Bone marrow (tissue), 2 donors: ENCODE results near the gene PMEPA1.

Experiments used
- DNase-seq, 2 donors: peaks; one replicate each; lab custom pipeline; 2025; lab: John Stamatoyannopoulos, UW

Gene PMEPA1

DNA sequence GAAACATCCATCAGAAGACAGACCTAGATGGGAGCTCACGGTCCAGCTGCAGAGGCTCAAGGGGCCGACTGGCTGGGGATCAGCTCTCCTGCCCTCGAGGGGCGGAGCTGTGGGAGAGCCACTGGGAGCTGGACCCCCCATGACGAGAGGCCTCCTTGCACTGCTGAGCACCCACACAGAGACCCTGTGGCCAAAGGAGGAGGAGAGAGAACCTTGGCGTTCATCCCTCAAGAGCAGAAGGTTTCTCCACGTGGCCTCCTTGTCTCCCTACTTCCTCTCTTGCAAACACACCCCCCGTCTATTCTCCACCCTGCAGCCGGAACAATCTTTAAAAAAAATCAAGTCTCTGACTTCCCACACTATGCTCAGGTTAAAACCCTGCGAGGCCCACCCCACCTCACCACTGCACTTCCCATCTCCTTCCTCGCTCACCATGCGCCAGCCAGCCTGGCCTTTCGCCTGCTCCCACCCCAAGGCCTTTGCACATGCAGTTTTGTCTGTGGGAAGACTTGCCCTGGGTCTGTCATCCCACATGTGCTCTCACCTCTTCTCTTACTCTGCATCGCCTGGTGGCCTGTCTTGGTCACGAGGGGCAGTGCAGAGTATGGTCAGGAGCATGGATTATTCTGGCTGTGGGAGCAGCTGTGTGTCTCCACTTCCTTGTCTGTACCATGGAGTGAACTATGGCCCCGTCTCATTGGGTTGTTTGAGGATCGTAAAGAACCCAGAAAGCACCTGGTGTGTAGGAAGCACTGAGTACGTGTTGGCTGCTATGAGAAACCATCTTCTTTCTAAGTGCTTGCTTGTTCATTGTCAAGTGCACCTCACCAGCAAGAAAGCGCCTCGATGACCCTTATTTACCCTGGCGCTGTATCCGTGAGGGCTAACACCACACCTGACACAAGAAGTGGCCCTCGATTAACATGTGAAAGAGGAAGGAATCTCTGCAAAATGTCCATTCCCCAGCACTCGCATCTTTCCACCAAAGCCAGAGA is 32.9 kb downstream of the PMEPA1 start:
- no peak for DNase-seq

DNA sequence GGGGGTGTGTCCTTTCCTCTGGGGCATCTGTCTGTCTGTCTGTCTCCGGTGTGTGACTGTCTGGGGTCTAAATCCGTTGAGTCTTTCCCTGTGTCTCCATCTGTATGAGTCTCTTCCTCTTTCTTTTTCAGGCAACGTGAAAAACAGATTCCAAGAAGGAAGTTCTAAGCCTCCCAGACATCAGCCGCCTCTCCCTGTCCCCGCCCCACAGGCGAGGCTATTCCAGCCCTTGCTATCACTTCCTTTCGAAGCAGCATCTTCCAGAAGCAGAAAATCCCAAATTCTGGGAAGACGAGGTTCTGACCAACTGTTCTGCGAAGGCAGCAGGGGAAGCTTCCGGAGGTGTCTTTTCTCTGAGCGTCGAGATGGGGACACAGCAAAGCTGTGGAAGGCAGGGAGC is 34.0 kb downstream of the PMEPA1 start:
- no peak for DNase-seq

DNA sequence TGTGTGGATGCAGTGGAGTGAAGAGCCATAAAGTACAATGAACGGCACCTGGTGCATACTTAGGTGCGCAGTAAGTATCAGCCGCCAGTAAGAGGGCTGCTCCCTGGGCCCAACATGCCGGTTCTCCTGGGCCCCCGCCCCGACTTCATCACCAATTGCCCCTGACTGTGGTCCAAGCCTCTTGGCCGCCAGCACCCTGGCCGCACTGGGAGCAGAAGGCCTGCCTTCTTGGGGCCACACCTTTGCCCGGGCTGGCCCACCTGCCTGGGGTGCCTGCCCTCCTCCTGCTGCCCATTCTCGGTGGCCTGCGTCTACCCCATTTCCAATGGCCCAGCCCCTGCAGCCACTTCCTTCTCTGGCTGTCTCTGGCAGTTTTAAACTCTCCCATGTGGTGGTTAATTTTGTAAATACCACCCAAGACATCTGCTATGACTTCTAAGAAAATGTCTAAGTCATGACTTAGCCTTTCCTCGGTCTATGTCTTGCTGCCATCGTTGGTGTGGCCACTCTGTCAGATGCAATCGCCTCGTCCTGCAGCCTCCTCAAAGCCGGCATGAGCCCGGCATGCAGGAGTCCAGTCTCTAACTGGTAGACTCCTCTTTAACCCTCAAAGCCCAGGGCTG is 36.8 kb downstream of the PMEPA1 start:
- DNase-seq: no peak

DNA sequence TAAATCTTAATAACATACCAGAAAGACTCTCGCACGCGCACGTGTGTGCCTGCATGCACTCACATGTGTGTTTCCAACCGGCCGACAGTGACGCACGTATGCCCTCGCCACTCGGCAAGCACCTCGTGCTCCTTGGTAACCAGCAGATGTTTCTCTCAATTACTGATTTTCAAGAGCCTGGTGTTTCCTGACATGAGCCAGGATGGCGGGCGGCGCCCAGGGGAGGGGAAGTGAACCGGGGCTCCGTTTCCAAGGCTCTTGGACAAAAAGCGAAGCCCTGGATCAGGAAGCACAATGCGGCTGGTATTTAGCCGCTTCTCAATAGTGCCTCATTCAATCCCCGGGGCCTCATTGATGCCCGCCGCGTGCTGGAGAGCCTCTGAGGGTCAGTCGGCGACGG is 37.7 kb downstream of the PMEPA1 start:
- DNase-seq: peak in 1 of 2 donors; percentile 20

DNA sequence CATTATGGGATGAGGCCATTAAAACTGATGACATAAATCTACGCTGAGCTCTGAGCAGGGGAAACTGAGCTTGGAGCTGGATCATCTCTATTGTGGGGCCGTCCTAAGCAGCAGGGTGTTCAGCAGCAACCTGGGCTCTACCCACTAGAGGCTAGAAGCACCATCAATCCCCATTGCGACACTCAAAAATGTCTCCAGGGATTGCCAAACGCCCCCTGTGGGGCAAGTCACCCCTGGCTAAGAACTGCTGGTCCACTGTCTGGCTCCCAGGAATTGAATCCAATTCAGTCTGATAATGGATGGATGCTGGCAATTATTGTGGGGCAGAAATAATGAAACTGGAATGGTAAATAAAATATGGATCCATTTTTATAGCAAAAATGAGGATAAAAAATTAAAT is 38.2 kb downstream of the PMEPA1 start:
- no peak for DNase-seq

DNA sequence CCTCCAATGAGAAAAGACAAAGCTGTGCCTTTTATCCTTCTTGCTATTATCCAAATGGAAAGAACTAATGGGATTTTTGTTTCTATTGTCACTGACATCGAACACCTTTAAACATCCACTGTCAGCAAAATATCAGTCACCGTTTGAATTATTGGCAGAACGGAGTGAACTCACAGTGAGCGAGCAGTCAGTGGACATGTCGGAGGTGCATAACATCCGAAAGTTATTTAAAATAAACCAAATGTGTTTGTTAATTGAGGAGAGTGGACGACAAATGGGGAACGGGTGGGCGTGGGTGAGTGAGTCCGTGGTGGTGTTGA is 38.8 kb downstream of the PMEPA1 start:
- no peak for DNase-seq

DNA sequence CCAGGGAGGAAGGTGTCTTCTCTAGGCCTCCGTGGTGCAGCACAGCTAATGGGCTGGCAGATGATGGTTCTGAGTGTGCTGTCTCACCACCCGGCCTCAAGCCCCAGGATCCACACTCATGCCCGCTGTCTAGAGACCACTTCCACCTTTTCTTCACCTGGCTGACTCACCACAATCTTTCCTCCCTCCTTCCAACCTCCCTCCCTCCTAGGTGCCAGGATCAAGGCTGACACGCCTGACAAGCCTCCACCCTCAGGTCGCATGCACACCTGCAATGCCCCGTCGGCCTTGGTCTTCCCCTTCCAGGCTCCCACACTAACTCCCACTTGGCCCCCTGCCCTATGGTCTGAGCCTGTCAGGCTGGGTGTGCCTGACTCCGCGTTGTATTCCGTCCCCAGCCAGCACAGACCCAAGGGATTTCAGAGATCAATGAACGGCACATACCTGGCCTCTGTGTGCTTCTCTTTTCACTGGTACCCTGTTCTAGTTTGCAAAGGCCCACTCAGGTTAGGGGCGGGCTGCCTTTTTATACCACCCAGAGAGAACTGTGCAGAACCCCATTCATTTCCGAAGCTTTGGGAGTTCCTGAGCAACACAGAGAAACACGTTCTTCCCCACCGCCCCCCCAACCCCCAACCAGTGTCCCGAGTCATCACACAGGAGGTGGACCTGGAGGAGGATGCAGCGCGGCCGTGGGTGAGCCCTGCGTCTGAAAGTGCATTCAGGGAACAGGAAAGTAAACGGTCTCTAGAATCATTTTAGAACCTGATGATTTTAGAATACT is 39.3 kb downstream of the PMEPA1 start:
- no peak for DNase-seq

DNA sequence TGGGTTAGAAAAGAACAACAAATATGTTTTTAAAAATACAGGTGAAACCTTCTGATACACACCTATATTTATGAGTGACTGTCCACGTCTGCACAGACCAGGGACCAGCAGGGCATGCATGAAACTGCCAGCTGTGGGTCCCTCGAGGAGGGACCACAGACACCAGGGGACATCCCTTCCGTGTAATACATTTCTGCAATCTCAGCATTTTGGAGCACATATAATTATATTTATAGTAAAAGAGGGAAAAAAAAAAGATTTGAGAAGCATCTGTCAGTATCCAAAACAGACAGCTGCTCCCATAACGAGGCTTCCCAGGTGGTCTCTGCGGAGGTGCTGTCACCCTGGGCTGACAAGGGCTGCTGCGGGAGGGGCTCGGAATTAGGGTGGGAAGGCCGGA is 40.2 kb downstream of the PMEPA1 start:
- no peak for DNase-seq

DNA sequence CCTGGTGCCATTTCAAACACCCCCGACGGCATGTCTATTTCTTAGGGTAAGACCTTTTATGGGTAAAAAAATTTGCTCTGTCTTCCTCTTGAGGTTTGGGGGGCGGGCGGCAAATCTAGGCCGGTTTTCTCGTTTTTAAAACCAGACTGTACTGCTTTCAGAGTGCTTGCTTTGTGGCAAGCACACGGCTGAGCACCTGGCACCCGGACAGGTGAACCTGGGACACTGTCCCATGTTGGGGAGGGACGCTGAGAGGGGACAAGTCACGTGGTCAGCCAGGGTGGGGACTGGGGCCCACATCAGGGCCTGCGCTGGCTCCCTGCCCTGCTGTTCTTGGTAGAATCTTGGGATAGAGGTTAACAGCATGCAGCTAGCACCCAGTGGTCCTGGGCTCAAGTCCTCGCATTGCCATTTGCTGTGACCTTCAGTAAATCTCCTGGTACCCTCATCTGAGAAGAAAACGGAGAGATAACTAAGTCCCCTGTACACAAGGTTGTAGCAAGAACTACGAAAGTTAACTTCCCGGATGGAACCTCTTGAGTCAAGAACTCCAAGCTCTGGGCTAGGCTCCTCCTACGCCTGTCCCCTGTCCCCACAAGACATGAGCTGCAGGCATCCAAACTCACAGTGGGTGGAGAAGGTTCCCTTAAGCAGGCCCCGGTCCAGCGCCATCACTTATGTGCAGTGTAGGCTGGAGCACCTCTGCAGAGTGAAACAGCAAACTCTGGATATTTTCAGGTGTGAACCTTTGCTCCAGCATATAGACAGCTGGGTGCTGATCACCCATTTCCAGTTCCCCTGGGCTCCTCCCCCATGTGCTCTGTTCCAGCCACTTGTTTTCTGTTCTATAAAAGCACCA is 41.7 kb downstream of the PMEPA1 start:
- no peak for DNase-seq

DNA sequence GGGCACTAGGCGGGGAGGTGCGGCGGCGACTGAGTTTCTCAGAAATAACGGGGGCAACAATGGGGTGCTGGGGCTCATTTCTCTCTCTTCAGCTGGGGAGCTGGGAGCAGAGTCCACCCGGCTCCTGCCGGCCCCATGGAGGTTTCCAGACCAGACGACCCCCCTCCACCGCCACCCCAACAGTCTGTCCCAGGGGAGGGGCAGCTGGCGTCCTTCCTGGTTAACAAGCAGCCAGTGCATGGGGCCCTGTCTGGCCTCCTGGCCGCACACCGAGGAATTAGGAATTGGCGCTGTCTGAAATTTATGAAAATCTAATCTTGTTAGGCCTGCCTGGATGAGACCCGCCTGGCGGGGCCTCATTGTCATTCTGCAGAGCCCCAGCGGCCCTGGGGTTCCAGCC is 42.4 kb downstream of the PMEPA1 start:
- no peak for DNase-seq

DNA sequence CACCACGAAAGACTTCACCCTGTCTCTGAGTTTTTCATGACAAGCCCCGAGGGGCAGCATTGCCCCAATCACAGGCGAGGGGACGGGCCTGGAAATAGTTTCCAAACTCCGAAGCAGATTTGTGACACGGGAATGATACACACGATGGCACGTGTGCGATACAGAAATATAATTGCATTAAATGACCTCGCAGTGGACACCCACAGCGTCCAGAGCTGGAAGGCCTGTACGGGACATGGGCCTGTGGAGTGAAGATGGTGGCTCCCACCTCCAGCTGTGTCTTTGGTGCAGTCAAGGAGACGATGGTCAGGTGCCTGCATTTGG is 43.0 kb downstream of the PMEPA1 start:
- DNase-seq: no peak

DNA sequence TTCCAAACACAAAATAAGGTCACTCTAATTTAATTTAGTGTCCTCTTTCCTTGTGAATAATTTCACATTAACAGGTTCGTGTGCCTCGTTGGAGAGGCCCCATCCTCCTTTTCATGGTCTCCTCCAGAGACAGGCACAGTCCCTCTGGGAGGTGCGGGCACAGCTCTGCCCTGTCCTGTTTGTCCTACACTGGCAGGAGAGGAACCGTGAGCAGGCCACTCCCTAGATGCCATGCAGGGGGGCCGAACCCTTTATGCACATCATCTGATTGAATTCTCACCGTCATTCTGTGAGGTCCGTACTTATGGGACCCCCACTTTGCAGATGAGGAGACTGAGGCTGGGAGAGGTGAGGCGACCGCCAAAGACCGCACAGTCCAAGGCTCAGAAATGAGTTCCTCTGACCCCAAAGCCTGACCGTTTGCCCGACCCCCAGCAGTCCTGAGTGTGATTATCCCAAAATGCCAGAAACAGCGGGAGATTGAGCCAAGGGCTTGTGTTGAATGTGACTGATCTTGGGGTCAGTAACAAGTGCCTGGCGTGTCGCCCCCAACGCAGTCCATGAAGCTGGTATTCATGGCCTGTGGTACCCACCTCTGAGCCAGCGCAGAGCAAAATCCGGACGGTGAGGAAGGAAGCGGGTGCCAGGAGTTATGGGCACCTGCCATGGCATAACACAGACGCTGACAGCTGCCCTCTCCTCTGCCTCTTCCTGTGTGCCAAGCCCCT is 43.5 kb downstream of the PMEPA1 start:
- DNase-seq: no peak

DNA sequence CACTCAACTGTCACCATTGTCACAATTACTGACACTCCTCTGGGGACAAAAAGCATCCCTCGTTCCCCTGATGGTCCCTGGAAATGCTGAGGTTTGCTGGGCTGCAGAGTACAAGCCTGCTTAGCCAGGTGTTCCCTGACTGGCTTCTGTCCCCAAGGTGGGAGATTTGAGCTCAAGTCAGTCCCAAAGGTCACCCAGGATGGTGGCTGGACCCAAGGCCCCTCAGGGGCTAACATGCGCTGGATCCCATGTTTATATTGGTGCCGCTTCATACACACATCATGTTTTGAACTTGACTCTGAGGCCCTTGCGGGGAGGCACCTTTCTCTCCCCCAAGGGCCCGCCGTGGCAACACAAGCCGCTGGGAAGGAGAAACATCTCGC is 44.2 kb downstream of the PMEPA1 start:
- DNase-seq: no peak

DNA sequence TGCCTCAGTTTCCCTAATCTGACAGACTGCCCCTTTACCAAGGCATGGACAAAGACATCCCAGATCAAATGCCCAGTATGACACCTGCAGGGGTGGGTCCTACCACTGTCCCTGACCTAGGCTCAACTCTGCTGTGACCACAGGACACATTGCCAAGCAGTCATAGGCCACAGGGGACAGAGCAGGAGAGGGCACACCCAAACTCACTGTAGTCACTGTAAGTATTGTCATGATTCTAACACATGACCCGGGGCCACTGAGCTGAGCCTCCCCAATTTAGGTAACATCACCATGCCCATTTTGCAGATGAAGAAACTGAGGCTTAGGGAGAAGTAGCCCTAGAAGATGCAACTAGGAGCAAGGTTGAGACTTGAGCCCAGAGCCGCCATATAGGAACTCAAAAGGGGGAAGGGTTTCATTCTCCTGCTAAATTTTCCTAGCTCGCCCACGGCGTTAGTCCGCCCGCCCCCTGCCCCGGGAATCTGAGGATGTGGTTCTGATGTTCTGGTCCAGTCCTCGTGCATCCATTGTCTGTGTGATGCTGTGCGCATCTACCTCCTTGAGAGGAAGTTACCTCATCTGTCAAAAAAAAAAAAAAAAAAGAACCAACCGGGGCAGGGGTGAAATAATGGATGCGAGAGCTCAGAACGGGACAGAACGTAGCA is 44.8 kb downstream of the PMEPA1 start:
- DNase-seq: no peak

DNA sequence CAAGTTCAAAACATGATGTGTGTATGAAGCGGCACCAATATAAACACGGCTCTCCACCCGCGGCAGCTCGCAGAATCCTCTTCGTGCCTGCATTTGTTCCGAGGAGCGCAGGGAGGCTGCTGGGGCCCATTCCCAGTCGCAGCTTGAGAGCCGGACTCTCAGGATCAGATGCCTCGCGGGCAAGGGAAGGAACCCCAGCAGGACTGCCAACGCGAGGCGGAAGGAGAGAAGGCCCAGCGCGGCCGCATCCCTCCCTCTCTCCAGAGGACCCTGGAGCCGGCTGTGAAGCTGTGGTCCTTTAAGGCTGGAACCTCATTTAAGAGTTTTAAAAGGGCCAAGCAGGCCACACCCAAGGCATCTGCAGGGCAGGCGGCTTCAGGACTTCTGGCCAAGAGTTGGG is 45.3 kb downstream of the PMEPA1 start:
- DNase-seq: no peak

DNA sequence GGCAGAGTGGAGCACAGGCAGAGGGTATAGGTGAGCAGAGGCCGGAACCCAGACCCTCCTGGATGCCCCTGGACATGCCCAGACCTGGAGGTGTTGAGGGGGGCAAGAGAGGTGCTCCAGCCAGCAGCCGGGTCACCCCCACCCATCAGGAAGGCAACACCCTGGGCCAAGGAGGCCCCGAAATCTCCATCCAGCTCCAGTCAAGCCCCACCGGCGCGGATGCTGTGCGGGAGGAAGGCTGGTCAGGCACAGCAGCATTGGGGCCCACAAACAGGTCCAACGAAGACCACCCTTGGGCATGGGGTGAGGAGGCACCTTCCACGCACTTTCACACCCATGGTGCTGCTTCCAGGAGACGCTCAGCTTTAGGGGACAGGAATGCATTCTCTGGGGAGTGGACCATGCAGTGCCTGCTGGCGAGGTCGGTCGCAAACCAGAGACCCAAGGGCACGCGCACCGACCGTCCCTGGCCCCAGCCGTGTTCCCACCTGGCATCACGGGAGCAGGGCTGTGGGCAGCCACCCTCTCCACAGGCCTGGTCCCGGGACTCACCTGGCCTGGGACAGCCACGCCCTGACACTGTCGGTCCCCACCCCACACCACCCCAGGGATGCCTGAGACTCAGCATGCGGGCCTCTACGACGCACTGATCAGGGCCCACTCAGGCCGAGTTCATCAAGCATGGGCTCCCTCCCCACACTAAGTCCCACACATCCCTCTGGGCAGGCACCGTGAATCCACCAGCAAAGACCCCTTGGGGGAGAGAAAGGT is 45.9 kb downstream of the PMEPA1 start:
- DNase-seq: no peak

DNA sequence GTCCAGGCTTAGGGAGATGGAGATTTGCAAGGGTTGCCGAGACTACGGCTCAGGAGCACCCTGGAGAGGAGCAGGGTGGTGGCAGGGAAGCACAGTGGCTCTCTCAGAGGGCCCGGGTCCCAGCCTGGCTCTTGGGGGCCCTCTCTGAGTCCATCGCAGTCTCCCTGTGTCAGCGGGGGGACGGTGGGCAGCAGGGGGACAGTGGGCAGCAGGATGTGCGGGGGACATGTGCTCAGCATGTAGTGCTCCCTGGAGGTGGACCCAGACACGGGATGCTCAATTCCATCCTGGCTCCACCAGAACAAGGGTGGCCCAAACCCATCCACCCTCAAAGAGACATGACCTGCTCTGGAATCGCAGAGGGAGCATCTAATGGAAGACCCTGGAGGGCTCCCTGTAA is 46.6 kb downstream of the PMEPA1 start:
- no peak for DNase-seq

DNA sequence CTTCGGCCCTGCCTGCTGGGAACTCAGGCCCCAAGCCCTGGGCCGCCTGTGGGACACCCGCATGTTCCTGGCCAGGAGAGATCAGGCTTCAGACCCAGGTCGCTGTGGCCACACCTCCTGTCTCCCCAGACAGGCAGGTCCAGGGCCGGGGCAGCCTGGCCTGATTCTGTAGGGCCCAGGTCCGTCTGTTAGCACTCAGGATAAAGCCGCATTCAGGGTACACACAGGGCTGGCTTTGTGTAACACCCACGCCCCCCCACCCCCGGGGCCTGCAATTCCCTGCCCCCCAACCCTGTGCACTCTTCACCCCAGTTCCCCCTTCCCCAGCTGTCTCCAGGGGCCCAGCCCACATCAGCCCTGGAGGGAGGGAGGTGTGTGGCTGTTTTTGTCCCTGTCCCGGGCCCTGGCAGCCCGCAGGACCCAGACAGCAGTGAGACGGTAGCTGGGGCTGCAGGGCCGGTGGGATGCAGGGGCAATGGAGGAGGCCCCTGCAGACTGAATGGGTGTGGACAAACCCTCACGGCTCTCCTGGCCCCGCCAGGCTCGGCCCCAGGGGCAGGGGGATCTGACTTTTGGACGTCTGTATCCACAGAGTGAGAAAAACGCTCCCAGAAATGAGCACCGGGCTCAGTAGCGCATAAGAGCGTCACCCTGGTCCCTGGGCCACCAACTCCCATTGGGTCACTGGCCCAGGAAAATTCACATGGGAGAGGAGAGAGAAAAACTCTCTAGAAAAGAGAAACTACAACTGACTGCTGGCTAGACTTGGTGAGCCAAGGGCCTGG is 47.2 kb downstream of the PMEPA1 start:
- DNase-seq: no peak

DNA sequence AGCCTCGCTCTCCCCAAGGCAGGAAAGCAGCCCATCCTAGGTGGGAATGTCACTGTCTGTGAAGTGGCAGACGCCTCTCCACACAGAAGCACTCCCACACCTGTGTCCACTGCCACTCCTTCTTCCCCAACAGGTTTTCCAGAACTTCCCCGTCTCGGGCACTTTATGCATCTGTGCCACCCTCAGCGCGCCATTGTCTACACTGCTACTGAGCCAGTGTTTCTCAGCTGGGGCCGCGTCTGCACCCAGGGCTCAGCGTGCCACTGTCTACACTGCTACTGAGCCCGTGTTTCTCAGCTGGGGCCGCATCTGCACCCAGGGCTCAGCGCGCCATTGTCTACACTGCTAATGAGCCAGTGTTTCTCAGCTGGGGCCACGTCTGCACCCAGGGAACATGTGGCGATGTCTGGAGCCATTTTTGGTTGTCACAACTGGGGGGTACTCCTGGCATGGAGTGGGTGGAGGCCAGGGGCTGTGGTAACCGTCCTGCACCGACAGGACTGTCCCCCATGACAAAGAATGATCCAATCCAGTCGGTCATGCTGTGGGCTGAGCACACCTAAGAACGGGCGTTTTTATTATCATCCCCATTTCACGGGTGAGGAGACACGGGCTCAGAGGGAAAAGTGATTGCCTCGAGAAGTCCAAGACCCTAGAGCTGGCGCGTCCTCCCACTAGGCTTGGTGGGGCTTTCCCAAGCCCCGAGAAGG is 47.9 kb downstream of the PMEPA1 start:
- DNase-seq: no peak
